GM21381 (cell line): ENCODE measurements around the gene GPN3.
"Not testable (repeated sequence)": the region's sequence is repeated elsewhere in the genome, so short reads cannot be mapped to it uniquely, and the experiment has no call there.

Source experiments
- ATAC-seq: cut with Tn5 transposase; IDR thresholded peaks from one replicate; pipeline ENCODE4 v1.9.1; 2021; ENCODE audit warnings: mild to moderate bottlenecking, moderate library complexity; ENCODE audit not compliant: unreplicated experiment

The GPN3 gene

GRCh38 chr12:110449799-110450497 is 18.1 kb downstream of the GPN3 start, which contains the start of gene ARPC3:
Gene ARPC3, minus strand, starts transcription at chr12:110450337. Its CDS starts 77 bp downstream, at chr12:110450260.
- ATAC-seq, result peak; percentile 94

DNA sequence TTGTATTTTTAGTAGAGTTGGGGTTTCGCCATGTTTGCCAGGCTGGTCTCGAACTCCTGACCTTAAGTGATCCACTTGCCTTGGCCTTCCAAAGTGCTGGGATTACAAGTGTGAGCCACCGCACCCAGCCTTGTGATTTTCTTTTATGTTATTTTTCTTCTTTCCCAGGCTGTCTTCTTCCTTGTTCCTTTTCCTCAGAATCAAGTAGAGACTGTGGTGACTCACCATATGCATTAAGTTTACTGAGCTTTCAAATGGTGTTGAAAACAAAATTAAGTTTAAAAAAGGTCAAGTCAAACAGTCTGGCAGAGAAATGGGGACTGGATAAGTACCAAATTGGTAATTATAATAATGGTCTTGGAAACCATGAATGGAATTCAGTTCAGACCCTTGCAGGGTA is 23.6 kb downstream of the GPN3 start:
- ATAC-seq, result no peak

DNA sequence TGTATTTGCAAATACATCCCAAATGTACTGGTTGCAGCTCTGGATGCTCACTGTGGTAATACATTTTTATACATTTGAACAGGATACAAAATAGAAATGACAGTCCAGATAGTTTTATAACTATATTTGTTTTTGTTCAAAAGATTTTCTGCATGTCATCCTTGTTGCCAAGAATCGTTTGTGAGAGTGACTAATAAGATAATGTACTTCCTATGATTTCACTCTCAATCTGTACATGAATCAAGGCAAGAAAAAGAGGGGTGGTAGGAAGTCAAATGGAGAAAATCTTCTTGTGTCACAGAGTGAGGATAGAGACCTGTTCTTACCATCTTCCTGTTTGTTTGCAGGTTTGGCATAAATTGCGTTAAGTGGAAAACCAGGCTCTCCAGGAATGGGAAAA is 31.8 kb downstream of the GPN3 start:
- ATAC-seq, result no peak

DNA sequence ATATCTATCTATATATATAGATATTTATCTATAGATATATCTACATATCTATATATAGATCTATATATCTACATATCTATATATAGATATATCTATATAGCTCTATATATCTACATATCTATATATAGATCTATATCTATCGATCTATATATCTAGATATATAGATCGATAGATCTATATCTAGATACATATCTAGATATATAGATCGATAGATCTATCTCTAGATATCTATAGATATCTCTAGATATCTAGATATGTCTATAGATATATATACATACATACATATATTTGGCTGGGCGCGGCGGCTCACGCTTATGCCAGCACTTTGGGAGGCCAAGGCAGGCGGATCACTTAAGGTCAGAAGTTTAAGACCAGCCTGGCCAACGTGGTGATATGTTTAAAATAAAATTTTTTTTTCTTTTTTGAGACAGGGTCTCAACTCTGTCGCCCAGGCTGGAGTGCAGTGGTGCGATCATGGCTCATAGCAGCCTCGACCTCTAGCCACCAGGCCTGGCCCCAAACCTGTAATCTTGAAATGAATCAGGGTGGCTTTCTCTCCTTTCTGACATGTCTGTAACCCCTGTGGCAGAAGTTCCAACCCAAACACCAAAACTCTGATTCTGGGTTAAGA is 36.0 kb downstream of the GPN3 start:
- no peak for ATAC-seq

GRCh38 chr12:110429676-110430075 is 38.4 kb downstream of the GPN3 start:
- ATAC-seq, result not testable (repeated sequence)

- ATAC-seq, result no peak
These were observed 41.7 kb downstream of the GPN3 start for GRCh38 chr12:110426406-110426805.

GRCh38 chr12:110424237-110424636 is 43.8 kb downstream of the GPN3 start:
- ATAC-seq, result no peak

DNA sequence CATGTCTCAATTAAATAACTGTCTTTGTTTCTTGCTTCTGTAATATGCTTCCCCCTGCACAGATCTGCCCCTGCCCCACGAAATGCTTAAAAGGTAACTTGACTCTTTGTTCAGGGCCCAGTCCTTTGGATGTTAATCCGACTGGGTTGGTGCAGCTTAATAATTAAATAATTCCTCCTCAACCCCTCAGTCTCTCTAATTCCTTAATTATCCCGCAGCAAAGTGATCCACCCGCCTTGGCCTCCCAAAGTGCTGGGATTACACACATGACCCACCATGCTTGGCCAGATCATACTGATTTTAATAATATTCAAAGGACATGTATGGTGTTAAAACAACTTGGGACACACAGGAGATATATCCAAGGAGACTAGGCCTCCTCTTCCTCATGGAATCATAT is 46.4 kb downstream of the GPN3 start:
- no peak for ATAC-seq

GRCh38 chr12:110421159-110421661 is 46.8 kb downstream of the GPN3 start:
- no peak for ATAC-seq

- not testable (repeated sequence) for ATAC-seq
These were observed 47.4 kb downstream of the GPN3 start for GRCh38 chr12:110420644-110421043.

DNA sequence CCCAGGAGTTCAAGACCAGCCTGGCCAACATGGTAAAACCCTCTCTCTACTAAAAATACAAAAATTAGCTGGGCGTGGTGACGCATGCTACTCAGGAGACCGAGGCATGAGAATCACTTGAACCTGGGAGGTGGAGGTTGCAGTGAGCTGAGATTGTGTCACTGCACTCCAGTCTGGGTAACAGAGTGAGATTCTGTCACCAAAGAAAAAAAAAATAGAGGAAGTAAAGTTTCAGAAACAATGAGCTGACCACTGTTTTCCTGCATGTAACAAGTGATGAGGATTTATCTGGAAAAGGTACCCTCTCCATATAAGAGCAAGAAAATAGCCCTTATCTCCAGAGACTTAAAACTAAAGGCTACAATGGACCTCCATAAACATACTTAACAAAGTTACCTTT is 50.9 kb downstream of the GPN3 start:
- ATAC-seq, result not testable (repeated sequence)

- ATAC-seq, result not testable (repeated sequence)
These were observed 58.0 kb downstream of the GPN3 start for GRCh38 chr12:110410086-110410485.

- ATAC-seq, result not testable (repeated sequence)
These were observed 62.9 kb downstream of the GPN3 start for GRCh38 chr12:110405126-110405662.

DNA sequence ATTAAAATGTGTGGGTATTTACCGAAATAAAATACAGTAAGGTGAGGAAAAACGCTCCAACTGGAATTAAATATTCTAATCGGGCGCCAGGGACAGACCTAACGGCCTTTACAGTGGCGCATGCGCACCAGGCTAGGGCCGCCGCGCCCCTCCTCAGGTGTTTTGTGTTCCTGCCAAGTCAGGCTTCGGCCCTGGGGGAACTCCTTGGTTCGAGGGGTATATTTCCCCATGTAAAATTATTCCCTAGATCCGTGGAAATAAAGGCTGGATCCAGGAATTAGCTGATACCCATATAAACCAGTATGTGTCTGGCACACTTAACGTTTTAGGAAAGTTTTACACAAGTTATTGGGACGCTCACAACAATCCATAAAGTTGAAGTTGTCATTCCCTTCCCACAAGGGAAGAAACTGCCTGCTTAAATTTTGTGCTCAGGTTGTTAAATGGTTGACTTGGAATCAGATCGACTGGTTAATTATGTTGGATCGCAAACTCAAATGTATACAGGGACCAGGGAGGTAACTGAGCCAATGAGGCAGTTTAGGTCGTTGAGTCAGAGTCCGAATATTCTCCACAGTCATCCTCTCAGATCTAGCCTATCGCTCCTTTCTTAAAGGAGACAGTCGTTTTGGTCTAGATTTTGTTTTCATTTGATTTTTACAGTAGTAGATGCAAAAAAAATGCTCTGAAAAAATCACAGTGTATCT is 63.9 kb downstream of the GPN3 start:
- peak; percentile 55 for ATAC-seq

DNA sequence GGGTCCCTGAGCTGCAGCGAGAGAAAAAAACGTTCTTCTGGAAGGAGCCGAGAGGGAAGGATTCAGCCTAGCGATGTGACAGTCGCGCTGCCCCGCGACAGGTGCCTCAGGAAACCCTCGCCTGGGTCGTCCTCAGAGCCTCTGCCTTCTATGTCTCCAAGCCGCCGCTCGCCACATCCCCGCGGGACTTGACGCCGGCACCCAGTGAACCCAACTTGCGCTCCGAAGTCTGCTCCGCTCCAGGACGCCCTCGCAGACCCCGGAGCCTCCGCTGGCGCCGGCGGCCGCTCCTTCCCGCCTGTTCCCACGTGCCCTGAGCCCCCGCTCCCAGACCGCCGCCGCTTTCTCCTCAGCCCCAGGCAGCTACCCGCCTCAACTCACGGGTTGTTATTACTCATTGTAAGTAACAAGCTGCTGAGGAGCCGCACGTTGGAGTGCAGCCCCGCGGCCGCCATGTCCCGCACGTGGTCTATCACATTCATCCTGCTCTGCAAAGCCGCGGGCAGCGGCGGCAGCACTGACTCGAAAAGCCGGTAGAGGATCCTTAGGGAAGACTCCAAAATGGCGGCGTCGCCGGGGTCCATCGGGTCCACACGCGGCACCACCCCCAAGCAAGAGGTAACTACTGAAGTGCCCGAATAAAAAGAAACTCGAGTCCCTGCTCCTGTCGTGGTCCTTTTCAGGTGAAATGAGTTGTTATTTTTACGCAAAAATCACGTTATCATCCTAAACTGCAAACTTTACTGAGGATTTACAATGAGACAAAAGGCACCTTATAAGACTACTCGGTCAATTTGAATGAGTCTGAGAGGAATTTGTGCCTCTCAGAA is 64.7 kb downstream of the GPN3 start, which contains the start of gene ANAPC7:
Gene ANAPC7, minus strand, starts transcription at position 563 of the 830 bp plus-strand sequence. Its CDS starts 81 bp downstream, at position 482.
- peak; percentile 81 for ATAC-seq
